Aorta (tissue), 5 donors: ENCODE results near the gene STIM1. TPM values are rescaled to one million over a fixed set of nuclear protein-coding genes. Genes with fewer than 3 reads are reported as not detected.
A peak's percentile ranks its signal among the peaks of the same experiment; 100 is the strongest.
"Not testable (repeated sequence)": the region's sequence is repeated elsewhere in the genome, so short reads cannot be mapped to it uniquely, and the experiment has no call there.

ENCODE experiments used
- ATAC-seq: fragments of 200-7000 bp; cut with Tn5 transposase; one replicate; pipeline ENCODE4 v1.9.1; 2022; ENCODE audit warnings: moderate library complexity; ENCODE audit not compliant: low FRiP score
- DNase-seq, 2 donors: peaks; one replicate each; pipeline ENCODE4 v3.0.0-alpha.2; 2020
- H3K27ac ChIP-seq, 2 donors: one replicate each; pipeline ENCODE4 v1.5.1; 2013; ENCODE audit warnings: low read length in 2 of 2, mild to moderate bottlenecking in 2 of 2, moderate library complexity in 2 of 2, control low read depth in 1 of 2, inconsistent platforms in 1 of 2, low read depth in 1 of 2
- H3K27me3 ChIP-seq, 2 donors: one replicate each; pipeline ENCODE4 v1.6.1; 2013; ENCODE audit warnings: control low read depth in 1 of 2, low read length in 1 of 2, mild to moderate bottlenecking in 1 of 2, moderate library complexity in 1 of 2; ENCODE audit not compliant: insufficient read depth in 2 of 2, control insufficient read depth in 1 of 2
- H3K36me3 ChIP-seq, 2 donors: one replicate each; pipeline ENCODE4 v1.6.1; 2013; ENCODE audit warnings: control low read depth in 1 of 2, low read length in 1 of 2, mild to moderate bottlenecking in 1 of 2; ENCODE audit not compliant: insufficient read depth in 2 of 2, control insufficient read depth in 1 of 2
- H3K4me1 ChIP-seq, 2 donors: one replicate each; pipeline ENCODE4 v1.6.1; 2013; ENCODE audit warnings: low read length in 2 of 2, control low read depth in 1 of 2, mild to moderate bottlenecking in 1 of 2, moderate library complexity in 1 of 2; ENCODE audit not compliant: insufficient read depth in 2 of 2, control insufficient read depth in 1 of 2
- H3K4me3 ChIP-seq, 2 donors: one replicate each; pipeline ENCODE4 v1.5.1; 2013; ENCODE audit warnings: low read length in 2 of 2, control low read depth in 1 of 2, mild to moderate bottlenecking in 1 of 2
- H3K9me3 ChIP-seq: one replicate; pipeline ENCODE4 v1.6.1; 2013; ENCODE audit warnings: mild to moderate bottlenecking, low read length; ENCODE audit not compliant: control insufficient read depth
- WGBS, 2 donors: extraction: QIAGEN DNeasy Blood & Tissue Kit; methylation state at CpG; one replicate each; pipeline ENCODE4 v1.1.7; 2013; 5-methylcytosine and 5-hydroxymethylcytosine counted together
- intact Hi-C, 2 donors: fragments of 100-400 bp; cut with DNase I; formaldehyde crosslinking; loops; one replicate each; pipeline versions ENCODE4 v1.14.2 to v1.15.0; 2022
- long read RNA-seq, 2 donors: library from polyadenylated mRNA; unstranded; transcript quantifications; one replicate each; pipeline ENCODE4 v2.0.0, GENCODE V29; 2020 to 2021
- polyA plus RNA-seq, 2 donors: library from polyadenylated mRNA; stranded (reverse); fragments of 200-250 nt; gene quantifications; one replicate each; pipeline ENCODE4 v1.2.3, GENCODE V29; 2013
- total RNA-seq, 2 donors: library from RNA; stranded (reverse); fragmentation: NEBNext Ultra II Directional; extraction: Animal tissue kit (Norgen Biotek cat#: 25700); gene quantifications; one replicate each; pipeline ENCODE4 v1.2.1, GENCODE V29; 2021
- donor health status: healthy with polysubstance abuse.
- donor health status: Bipolar disorder and iron deficiency.
- donor health status: DM: no; HTN: no; CAD: no.
- donor health status: DM: no; HTN: no; CAD: no.
- donor health status: DM: yes; HTN: yes; CAD: no.

Gene STIM1
- total RNA-seq = 10 to 100 TPM; 63.4 to 69.5 TPM
- polyA plus RNA-seq = 10 to 100 TPM; 14.9 to 34.1 TPM
- long read RNA-seq, donor 1, full-length matches to known transcripts = 12 of 80 reads
- long read RNA-seq, donor 1, partial matches to known transcripts = 34 of 80 reads
- long read RNA-seq, donor 1, other reads (novel, unspliced or antisense) = 34 of 80 reads
- long read RNA-seq, donor 2, full-length matches to known transcripts = 4 of 31 reads
- long read RNA-seq, donor 2, partial matches to known transcripts = 8 of 31 reads
- long read RNA-seq, donor 2, other reads (novel, unspliced or antisense) = 19 of 31 reads

DNA sequence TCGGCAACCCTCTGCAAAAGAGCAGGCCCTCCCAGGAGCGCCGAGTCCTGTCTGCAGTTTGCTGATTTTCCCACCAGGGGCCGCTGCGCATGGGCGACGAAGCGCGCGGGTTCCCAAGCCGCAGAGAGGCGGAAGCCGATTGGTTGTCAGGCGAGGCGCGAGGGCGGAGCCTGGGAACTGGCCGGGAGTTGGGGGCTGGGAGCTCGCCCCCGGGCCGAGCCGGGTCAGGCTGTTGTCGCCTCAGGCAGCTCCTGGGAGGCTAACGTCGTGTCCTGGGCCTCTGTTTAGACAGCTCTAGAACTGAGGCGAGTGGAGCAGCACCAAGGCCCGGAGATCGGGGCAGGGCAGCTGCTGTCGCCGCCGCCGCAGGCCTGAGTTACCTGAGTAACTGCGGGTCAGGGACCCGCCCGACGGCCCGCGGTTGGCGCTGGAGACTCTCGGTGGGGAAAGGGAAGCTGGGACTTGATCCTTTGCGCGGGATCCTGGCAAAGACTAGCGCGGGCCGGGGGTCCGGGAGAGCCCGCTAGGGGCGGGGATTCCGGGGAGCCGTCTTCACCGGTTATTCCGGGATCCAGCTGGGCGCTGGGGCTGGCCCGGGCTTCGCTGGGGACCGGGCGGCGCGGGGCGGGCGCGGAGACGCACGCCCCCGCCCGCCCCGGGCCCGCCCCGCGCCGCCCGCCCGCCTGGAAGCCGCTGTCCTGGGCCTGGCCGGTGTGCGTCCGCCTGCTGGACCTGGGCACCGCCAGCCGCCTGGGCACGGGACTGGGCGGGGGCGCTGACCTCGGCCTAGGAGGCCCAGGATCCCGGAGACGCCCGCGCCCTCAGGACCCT, at the start of gene STIM1:
Gene STIM1 (plus strand): TSS at position 688 of the 831 bp plus-strand sequence. CDS start 607 bp downstream, outside the sequence.
- no peaks in the 10 kb centered on the region for H3K9me3 ChIP-seq
- 0 to 1% methylated on average over 45 to 87 of the region's 87 CpGs for WGBS, 2 donors
- H3K4me3 ChIP-seq = peak within 1 kb of the TSS; percentile 61 to 77
- no peaks in the 10 kb centered on the region for H3K36me3 ChIP-seq
- ATAC-seq = peak; percentile 96
- peak within 1 kb of the TSS; percentile 63 to 82 for H3K27ac ChIP-seq
- intact Hi-C loops = loop anchor here (5.0 kb wide), 3 partner anchors 87 to 102 kb away; no protein-coding TSS in a partner anchor
- peaks cover 3 to 9% of the 10 kb centered on the region in 2 donors for H3K4me1 ChIP-seq
- H3K27me3 ChIP-seq = no peaks in the 10 kb centered on the region
- peak; percentile 97 to 99 for DNase-seq

DNA sequence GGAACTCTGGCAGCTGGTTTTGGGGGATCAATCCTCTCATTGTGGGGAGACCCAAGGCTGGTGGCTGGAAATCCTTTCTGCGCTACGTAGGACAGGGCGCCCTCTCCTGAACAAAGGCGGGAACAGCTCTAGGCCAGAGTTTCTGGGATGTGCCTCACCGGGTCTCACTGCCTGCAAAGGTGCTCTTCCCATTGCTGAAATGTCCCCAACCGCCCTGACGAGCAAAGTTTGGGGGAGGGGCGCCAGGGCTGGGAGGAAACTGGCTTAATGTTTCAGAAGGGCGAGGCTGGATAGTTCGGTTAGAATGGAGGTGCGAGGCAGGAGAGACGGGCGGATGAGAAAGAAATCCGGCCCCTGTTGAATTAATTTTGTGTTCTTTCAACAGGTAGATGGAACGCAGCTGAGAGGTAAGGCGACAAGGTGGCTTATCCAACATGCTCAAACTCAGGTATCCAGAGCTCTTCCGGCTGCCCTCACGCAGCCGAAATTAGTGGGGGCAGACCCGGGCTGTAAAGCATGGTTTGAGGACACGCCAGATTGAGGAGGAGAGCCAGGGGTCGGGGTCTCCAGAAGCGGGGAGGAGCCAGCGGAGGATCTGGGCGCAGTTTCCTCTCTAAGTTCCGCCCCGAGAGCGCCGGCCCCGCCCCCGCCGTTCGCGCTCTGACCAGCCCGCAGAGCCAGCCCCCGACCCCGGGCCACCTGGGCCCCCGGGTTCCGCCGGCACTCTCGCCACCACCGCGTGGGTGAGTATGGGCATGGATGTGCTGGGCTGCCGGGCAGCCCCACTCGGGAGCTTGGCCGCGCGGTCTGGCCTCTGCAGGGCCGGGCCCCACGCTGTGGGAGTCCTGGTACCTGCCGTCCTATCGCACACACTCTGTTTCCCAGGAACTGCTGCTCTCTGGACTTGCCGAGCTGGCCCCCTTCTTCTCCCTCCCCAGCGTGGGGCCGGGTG, 47.3 kb upstream of the STIM1 start, which contains the start of gene PGAP2:
Gene PGAP2 (plus strand): TSS at position 652 of the 952 bp plus-strand sequence. CDS start 2,700 bp downstream, outside the sequence.
- ATAC-seq = peak; percentile 90
- no peaks in the 10 kb centered on the region for H3K36me3 ChIP-seq
- 1% methylated on average over 47 to 55 of the region's 55 CpGs for WGBS, 2 donors
- H3K9me3 ChIP-seq = no peaks in the 10 kb centered on the region
- intact Hi-C loops = no loop called here
- no peaks in the 10 kb centered on the region for H3K4me1 ChIP-seq
- no peaks in the 10 kb centered on the region for H3K27me3 ChIP-seq
- DNase-seq = peak; percentile 76 to 90
- peak within 1 kb of the TSS; percentile 45 to 53 for H3K4me3 ChIP-seq
- no peak within 1 kb of the TSS for H3K27ac ChIP-seq

DNA sequence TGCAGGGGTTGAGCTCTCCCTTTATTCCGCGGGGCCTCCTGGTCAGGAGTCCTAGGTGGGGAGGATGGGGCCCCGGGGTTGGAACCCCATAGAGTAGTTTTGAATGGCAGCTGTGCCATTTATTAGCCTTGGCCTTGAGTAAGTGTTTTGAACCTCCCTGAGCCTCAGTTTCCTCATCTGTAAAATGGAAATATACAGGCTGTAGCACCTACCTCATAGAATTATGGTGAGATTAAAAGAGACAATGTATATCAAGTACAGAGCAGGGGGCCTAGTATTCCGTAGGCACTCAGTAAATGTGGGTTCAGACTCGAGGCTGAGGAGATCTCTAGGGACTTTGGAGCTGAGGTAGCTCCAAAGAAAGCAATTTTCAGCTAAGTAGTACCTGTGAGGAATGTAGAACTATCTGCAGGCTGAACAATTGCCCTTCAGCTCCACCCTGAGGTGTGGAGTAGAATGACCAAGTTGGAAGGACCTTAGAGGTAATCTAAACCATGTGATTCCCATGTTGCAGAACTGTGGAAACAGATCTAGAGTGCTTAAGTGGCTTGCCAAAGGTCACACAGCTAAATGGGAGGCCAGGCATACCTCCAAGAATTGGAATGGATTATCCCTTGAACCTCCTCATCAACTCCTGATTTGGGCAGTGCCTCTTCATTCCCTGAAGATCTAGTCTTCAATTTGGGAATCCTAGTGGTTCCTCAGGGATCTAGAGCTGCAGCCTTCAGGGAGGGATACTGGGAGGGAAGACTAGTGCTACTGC, 46.4 kb upstream of the STIM1 start:
- H3K27ac ChIP-seq = no peak overlapping the region
- 31 to 35% methylated on average over 5 of the region's 5 CpGs for WGBS, 2 donors

DNA sequence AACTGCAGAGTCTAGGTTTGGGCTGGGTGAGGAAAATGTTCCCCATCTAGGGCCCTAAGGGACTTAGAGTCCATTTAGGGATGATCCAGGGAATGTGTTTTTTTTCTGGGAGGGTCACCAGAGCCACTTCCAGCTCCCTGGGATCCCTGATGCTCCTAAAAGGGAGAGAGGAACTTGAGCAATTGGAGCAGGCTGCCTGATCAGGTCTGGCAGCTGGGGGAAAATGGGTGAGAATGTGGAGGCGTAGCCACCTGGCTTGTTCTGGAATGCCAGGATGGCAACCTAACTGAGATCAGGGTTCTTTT, 45.9 kb upstream of the STIM1 start:
- 98 to 100% methylated on average over 1 of the region's 1 CpG for WGBS, 2 donors
- no peak for ATAC-seq
- Histone ChIP-seq H3K27ac (no peak overlapping the region), H3K4me3 (no peak overlapping the region), H3K4me1 (no peaks in the 10 kb centered on the region), H3K36me3 (no peaks in the 10 kb centered on the region), H3K9me3 (no peaks in the 10 kb centered on the region), H3K27me3 (no peaks in the 10 kb centered on the region)
- intact Hi-C loops = no loop called here
- DNase-seq = no peak

More for the DNA sequence above, 46.4 kb upstream of the STIM1 start:
- Histone ChIP-seq H3K36me3 (no peaks in the 10 kb centered on the region), H3K4me1 (no peaks in the 10 kb centered on the region), H3K27me3 (no peaks in the 10 kb centered on the region), H3K4me3 (peak overlapping the region; percentile 45 to 53), H3K9me3 (no peaks in the 10 kb centered on the region)
- intact Hi-C loops = no loop called here
- ATAC-seq = no peak
- DNase-seq = peak; percentile 1 to 34

DNA sequence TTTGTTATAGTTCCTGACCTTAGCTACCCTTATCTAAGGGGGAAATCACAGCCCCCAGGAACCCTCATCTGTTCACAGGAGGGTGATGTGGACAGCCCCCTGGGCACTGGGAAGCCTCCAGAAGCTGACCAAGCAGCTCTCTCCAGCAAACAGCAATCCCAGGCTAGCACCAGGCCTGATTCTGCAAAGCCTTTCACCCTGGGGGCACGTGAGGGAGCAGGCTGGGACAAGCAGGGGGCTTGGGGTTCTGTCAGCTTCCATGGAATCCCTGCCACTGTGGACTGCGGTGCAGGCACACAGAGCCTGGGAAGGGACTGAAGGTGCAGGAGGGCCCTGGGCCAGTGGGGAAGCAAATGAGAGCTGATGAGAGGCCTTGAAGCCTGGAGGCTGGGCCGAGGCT, 45.0 kb upstream of the STIM1 start:
- no peaks in the 10 kb centered on the region for H3K27me3 ChIP-seq
- ATAC-seq (no peak), DNase-seq (peak in 1 of 2 donors; percentile 9)
- WGBS, 2 donors = 90 to 91% methylated on average over 3 of the region's 3 CpGs
- H3K4me3 ChIP-seq = no peak overlapping the region
- no peaks in the 10 kb centered on the region for H3K4me1 ChIP-seq
- H3K9me3 ChIP-seq = no peaks in the 10 kb centered on the region
- intact Hi-C loops = no loop called here
- no peaks in the 10 kb centered on the region for H3K36me3 ChIP-seq
- H3K27ac ChIP-seq = no peak overlapping the region

DNA sequence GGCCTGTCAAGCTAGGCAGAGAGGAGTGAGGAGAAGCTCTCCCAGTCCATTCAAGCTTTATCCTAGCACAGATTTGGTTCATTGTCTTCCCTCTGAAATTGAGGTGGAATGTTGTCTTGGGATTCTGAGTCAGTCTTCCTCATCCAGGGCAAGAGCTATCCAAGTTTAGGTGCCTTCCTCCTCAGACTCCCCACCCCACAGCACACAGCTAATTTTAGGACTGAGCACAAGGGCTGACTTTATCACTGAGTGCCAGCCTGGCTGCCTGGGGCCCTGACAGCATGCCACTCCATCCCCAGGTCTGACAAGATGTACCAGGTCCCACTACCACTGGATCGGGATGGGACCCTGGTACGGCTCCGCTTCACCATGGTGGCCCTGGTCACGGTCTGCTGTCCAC, 44.5 kb upstream of the STIM1 start:
- WGBS, 2 donors = 94 to 95% methylated on average over 4 of the region's 4 CpGs
- H3K36me3 ChIP-seq = no peaks in the 10 kb centered on the region
- H3K27ac ChIP-seq = no peak overlapping the region
- H3K27me3 ChIP-seq = no peaks in the 10 kb centered on the region
- H3K4me3 ChIP-seq = no peak overlapping the region
- no peaks in the 10 kb centered on the region for H3K9me3 ChIP-seq
- H3K4me1 ChIP-seq = no peaks in the 10 kb centered on the region
- intact Hi-C loops = no loop called here
- peak in 1 of 2 donors; percentile 21 for DNase-seq
- no peak for ATAC-seq

DNA sequence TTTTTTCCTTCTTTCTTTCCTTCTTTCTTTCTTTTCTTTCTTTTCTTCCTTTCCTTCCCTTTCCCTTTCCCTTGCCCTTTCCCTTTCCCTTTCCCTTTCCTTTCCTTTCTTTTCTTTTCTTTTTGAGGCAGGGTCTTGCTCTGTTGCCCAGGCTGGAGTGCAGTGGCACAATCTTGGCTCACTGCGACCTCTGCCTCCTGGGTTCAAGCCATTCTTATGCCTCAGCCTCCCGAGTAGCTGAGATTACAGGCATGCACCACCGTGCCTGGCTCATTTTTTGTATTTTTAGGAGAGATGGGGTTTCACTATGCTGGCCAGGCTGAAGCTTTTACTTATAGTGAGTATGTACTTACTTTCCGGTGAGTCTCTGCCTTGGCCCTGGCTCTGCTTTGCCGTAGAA, 40.6 kb upstream of the STIM1 start:
- H3K27me3 ChIP-seq, H3K27ac ChIP-seq, H3K36me3 ChIP-seq, H3K4me1 ChIP-seq, H3K4me3 ChIP-seq, intact Hi-C loops, H3K9me3 ChIP-seq, ATAC-seq: not testable (repeated sequence)
- WGBS, 2 donors = 91 to 94% methylated on average over 5 of the region's 5 CpGs
- DNase-seq = peak in 1 of 2 donors; percentile 4

DNA sequence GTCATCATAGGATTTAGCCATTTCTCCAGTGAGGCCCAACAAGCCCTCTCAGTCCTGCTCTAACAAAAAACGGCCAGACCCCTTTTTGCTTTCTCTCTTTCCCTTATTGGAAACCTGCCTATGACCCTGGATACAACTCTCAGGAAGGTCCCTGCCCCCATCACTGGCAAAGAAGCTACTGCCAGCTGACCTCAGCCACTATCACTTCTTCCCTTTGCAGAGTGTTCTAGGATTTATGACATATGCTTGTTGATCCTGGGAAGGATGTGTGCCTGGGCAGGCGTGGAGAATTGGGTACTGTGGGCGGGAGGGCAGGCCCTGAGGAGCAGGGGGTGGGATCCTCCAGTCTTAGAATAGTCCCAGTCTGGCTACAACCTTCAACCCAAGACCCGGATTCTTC, 39.6 kb upstream of the STIM1 start:
- DNase-seq = no peak
- Histone ChIP-seq H3K9me3 (no peaks in the 10 kb centered on the region), H3K27me3 (no peaks in the 10 kb centered on the region), H3K4me3 (no peak overlapping the region), H3K4me1 (no peaks in the 10 kb centered on the region), H3K36me3 (no peaks in the 10 kb centered on the region), H3K27ac (no peak overlapping the region)
- 80 to 88% methylated on average over 4 of the region's 4 CpGs for WGBS, 2 donors
- intact Hi-C loops = no loop called here
- ATAC-seq = peak; percentile 21
